Hematopoietic multipotent progenitor cell treated with erythropoietin and hydrocortisone succinate and interleukin-3 and kit ligand, for 4 days (in vitro differentiated cells): ENCODE results near the gene FAM118A.
"Not testable (repeated sequence)": the region's sequence is repeated elsewhere in the genome, so short reads cannot be mapped to it uniquely, and the experiment has no call there.

Experiments used
- DNase-seq: peaks from one replicate; pipeline ENCODE4 v3.0.0-alpha.2; 2015

Gene FAM118A

GRCh38 chr22:45309422-45310227 lies at the start of gene FAM118A:
Gene FAM118A, plus strand, starts transcription at chr22:45309934. Its CDS starts 12,446 bp downstream, at chr22:45322380.
- DNase-seq = peak; percentile 95

- DNase-seq = not testable (repeated sequence)
These were observed 49.4 kb upstream of the FAM118A start for GRCh38 chr22:45260395-45260759.

- DNase-seq = no peak
These were observed 48.2 kb upstream of the FAM118A start for GRCh38 chr22:45261407-45262088.

GRCh38 chr22:45262195-45262930 lies 47.4 kb upstream of the FAM118A start:
- no peak for DNase-seq

- DNase-seq = no peak
These were observed 46.7 kb upstream of the FAM118A start for GRCh38 chr22:45262931-45263462.

- DNase-seq = peak; percentile 88
These were observed 46.1 kb upstream of the FAM118A start for GRCh38 chr22:45263463-45264269.

GRCh38 chr22:45265535-45265934 lies 44.2 kb upstream of the FAM118A start:
- peak; percentile 55 for DNase-seq

- peak; percentile 32 for DNase-seq
These were observed 41.4 kb upstream of the FAM118A start for GRCh38 chr22:45268167-45268957.

GRCh38 chr22:45268958-45269844 lies 40.5 kb upstream of the FAM118A start:
- DNase-seq = peak; percentile 87

- DNase-seq = no peak
These were observed 39.4 kb upstream of the FAM118A start for GRCh38 chr22:45270095-45271020.

- no peak for DNase-seq
These were observed 38.0 kb upstream of the FAM118A start for GRCh38 chr22:45271667-45272201.

GRCh38 chr22:45272498-45272897 lies 37.2 kb upstream of the FAM118A start:
- DNase-seq = no peak

- no peak for DNase-seq
These were observed 36.2 kb upstream of the FAM118A start for GRCh38 chr22:45273452-45274075.

- DNase-seq = no peak
These were observed 33.1 kb upstream of the FAM118A start for GRCh38 chr22:45276507-45277105.

- not testable (repeated sequence) for DNase-seq
These were observed 32.0 kb upstream of the FAM118A start for GRCh38 chr22:45277720-45278119.

- no peak for DNase-seq
These were observed 31.6 kb upstream of the FAM118A start for GRCh38 chr22:45278125-45278524.

GRCh38 chr22:45280587-45280980 lies 29.1 kb upstream of the FAM118A start:
- no peak for DNase-seq

GRCh38 chr22:45281010-45281409 lies 28.7 kb upstream of the FAM118A start:
- DNase-seq = no peak
